VCaP (cell line): ENCODE measurements around the gene XRN1.
A peak's percentile ranks its signal among the peaks of the same experiment; 100 is the strongest.
"Not testable (repeated sequence)": the region's sequence is repeated elsewhere in the genome, so short reads cannot be mapped to it uniquely, and the experiment has no call there.

Experiments used
- H3K27ac ChIP-seq: fragments of 450-650 bp; 2 replicates; pipeline ENCODE4 v1.5.1; 2017
- TF ChIP-seq, protein P1 (sequence below): fragments of 450-650 bp; conservative IDR thresholded peaks from 2 replicates; pipeline ENCODE4 v1.5.1; 2017; ENCODE audit warnings: mild to moderate bottlenecking, moderate library complexity

Gene XRN1

DNA sequence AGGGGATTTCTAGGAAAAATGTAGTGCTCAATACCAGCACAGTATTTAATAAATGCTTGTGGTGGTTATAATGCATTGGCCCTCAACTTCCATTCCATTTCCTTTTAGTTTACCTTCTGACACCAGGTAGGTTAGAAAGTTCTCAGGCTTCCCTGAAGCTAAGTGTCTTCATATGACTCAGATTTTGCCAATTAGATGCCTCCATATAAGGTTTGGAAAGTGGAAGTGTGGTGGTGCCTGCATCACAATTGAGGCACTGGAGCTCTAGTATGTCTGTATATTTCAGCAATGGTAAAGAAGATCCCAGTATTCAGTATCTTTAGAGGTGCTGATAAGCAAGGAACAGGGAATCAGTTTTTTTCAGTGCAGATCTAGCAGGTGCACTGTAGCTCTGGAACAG, 18.3 kb downstream of the XRN1 start:
- no peak overlapping the region for H3K27ac ChIP-seq
- TF ChIP-seq, protein P1, sequence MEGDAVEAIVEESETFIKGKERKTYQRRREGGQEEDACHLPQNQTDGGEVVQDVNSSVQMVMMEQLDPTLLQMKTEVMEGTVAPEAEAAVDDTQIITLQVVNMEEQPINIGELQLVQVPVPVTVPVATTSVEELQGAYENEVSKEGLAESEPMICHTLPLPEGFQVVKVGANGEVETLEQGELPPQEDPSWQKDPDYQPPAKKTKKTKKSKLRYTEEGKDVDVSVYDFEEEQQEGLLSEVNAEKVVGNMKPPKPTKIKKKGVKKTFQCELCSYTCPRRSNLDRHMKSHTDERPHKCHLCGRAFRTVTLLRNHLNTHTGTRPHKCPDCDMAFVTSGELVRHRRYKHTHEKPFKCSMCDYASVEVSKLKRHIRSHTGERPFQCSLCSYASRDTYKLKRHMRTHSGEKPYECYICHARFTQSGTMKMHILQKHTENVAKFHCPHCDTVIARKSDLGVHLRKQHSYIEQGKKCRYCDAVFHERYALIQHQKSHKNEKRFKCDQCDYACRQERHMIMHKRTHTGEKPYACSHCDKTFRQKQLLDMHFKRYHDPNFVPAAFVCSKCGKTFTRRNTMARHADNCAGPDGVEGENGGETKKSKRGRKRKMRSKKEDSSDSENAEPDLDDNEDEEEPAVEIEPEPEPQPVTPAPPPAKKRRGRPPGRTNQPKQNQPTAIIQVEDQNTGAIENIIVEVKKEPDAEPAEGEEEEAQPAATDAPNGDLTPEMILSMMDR: no peak

DNA sequence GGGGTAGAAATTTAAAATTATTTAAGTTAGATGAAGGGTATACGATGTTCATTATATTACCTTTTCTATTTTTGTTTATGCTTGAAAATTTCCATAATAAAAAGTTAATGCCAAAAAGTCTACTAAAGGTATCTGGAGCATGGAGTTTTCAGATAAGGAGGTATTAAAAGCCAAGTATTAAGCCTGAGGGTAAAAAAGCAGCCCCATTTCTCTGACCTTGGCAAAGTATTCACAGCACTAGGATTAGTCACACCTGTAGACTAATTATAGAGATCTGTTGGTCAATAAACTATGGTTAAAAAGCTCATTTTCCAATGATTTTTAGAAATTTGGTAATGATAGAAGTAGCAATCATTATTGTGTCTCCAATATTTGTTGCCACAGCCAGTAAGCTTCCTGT, 23.1 kb downstream of the XRN1 start:
- TF ChIP-seq, protein P1: no peak
- no peak overlapping the region for H3K27ac ChIP-seq

DNA sequence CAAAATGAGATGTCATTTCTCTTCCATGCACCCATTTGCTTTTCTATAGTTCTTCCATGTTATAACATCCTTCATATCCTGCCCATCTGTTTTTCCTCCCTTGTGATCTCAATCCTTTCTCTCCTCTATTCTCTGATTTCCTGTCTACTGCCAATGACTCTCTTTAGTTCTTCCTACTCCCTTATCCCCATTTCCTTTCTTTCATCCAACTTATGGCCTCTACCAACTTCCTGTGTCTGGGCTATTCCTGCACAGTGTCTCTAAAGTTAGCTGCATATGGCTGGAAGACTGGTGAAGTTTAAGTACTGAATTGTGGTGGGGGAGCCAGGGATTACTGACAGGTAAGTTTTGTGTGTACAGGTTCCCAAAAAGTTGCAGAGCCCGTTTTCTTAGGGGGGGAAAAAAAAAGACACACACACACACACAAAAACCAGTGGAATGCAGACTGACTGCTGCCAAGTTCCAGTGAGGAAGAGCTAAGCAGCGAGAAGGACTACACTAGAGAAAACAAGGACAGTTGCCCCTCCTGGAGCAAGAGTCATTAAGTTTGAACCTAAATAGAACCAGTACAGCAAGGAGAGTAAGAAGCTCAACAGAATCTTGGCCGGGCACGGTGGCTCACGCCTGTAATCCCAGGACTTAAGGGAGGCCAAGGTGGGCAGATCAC, 28.8 kb downstream of the XRN1 start:
- TF ChIP-seq, protein P1: no peak
- H3K27ac ChIP-seq: no peak overlapping the region

GRCh38 chr3:142417302-142417701, 30.5 kb downstream of the XRN1 start:
- H3K27ac ChIP-seq: no peak overlapping the region
- TF ChIP-seq, protein P1: no peak

GRCh38 chr3:142400537-142400936, 47.3 kb downstream of the XRN1 start:
- not testable (repeated sequence) for H3K27ac ChIP-seq

GRCh38 chr3:142394921-142395622, 52.8 kb downstream of the XRN1 start:
- H3K27ac ChIP-seq: no peak overlapping the region
- TF ChIP-seq, protein P1: no peak

DNA sequence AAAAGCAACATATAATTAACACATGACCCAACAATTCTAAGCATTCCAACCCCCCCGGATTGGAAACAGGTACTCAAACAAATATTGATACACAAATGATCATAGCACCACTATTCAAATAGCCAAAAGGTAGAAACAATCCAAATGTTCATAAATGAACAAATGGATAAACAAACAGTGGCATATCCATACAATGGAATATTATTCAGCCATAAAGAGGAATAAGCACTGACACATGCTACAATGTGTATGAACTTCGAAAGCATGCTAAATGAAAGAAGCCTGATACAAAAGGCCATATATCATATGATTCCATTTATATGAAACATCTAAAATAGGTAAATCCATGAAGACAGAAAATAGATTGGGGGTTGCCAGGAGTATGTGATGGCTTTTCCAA, 62.8 kb downstream of the XRN1 start:
- TF ChIP-seq, protein P1: no peak
- H3K27ac ChIP-seq: no peak overlapping the region

GRCh38 chr3:142374687-142375086, 73.2 kb downstream of the XRN1 start:
- TF ChIP-seq, protein P1: no peak
- 0 out of 2 replicates have a peak overlapping the region, but pooled peaks have one; percentile 23 for H3K27ac ChIP-seq

DNA sequence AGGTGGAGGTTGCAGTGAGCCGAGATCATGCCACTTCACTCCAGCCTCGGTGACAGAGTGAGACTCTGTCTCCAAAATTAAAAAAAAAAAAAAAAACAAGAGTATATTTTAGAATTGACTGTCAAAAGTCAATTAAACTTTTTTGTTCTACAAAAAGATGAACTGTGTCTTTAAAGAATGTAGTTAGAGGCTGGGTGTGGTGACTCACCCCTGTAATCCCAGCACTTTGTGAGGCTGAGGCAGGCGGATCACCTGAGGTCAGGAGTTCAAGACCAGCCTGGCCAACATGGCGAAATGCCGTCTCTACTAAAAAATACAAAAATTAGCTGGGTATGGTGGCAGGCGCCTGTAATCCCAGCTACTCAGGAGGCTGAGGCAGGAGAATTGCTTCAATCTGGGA, 78.3 kb downstream of the XRN1 start:
- H3K27ac ChIP-seq: not testable (repeated sequence)
